Measurements from ENCODE around the gene HTR3C. TPM values are rescaled to one million over a fixed set of nuclear protein-coding genes. Genes with fewer than 3 reads are reported as not detected.

Gene HTR3C
- total RNA-seq, 6 experiments from 2014 or later, result not detected

- no peak for DNase-seq
- TF ChIP-seq CTCF (IDR thresholded peaks at IDR 0.05) (no peak), POLR2A (IDR thresholded peaks at IDR 0.05) (no peak)
- H3K4me3 ChIP-seq, result no peak overlapping the region
- H3K4me1 ChIP-seq, result no peaks in the 10 kb centered on the region
- no peak overlapping the region for H3K27ac ChIP-seq
- WGBS (ENCODE audit: insufficient coverage, low coverage, low lambda C conversion rate, missing lambda C conversion rate), result 58% methylated on average over 6 of the region's 7 CpGs
- H3K27me3 ChIP-seq, result no peaks in the 10 kb centered on the region
- no peaks in the 10 kb centered on the region for H3K9me3 ChIP-seq
- no peak for ATAC-seq
- no peaks in the 10 kb centered on the region for H3K36me3 ChIP-seq
- intact Hi-C loops (cut with DNase I), result no loop called here
These were observed 6.6 kb downstream of the HTR3C start for GRCh38 chr3:184059424-184059823.

GRCh38 chr3:184062637-184063036 lies 9.8 kb downstream of the HTR3C start:
- ATAC-seq (no peak), DNase-seq (no peak)
- H3K9me3 ChIP-seq, result no peaks in the 10 kb centered on the region
- no peaks in the 10 kb centered on the region for H3K36me3 ChIP-seq
- H3K27ac ChIP-seq, result no peak overlapping the region
- TF ChIP-seq CTCF (IDR thresholded peaks at IDR 0.05), result no peak
- TF ChIP-seq POLR2A (IDR thresholded peaks at IDR 0.05), result no peak
- intact Hi-C loops (cut with DNase I), result no loop called here
- no peaks in the 10 kb centered on the region for H3K27me3 ChIP-seq
- no peaks in the 10 kb centered on the region for H3K4me1 ChIP-seq
- no peak overlapping the region for H3K4me3 ChIP-seq

GRCh38 chr3:184066211-184066610 lies 13.4 kb downstream of the HTR3C start:
- Histone ChIP-seq H3K4me1 (no peaks in the 10 kb centered on the region), H3K27ac (no peak overlapping the region), H3K9me3 (no peaks in the 10 kb centered on the region), H3K27me3 (no peaks in the 10 kb centered on the region), H3K36me3 (no peaks in the 10 kb centered on the region), H3K4me3 (no peak overlapping the region)
- intact Hi-C loops (cut with DNase I), result no loop called here
- DNase-seq, result no peak
- TF ChIP-seq POLR2A (IDR thresholded peaks at IDR 0.05), result no peak
- TF ChIP-seq CTCF (IDR thresholded peaks at IDR 0.05), result no peak
- WGBS (ENCODE audit: insufficient coverage, low coverage, low lambda C conversion rate, missing lambda C conversion rate), result 79% methylated on average over 2 of the region's 2 CpGs
- ATAC-seq, result no peak

GRCh38 chr3:184067573-184068055 lies 14.8 kb downstream of the HTR3C start:
- WGBS (ENCODE audit: insufficient coverage, low coverage, low lambda C conversion rate, missing lambda C conversion rate), result 21% methylated on average over 2 of the region's 6 CpGs

More at GRCh38 chr3:184067573-184068055, 14.8 kb downstream of the HTR3C start:
- H3K4me3 ChIP-seq, result no peak overlapping the region
- H3K9me3 ChIP-seq, result no peaks in the 10 kb centered on the region
- no peak for TF ChIP-seq POLR2A (IDR thresholded peaks at IDR 0.05)
- no peak for TF ChIP-seq CTCF (IDR thresholded peaks at IDR 0.05)
- intact Hi-C loops (cut with DNase I), result no loop called here
- H3K27me3 ChIP-seq, result no peaks in the 10 kb centered on the region
- H3K4me1 ChIP-seq, result no peaks in the 10 kb centered on the region
- no peak for ATAC-seq
- no peaks in the 10 kb centered on the region for H3K36me3 ChIP-seq
- DNase-seq, result no peak
- no peak overlapping the region for H3K27ac ChIP-seq

All from right lobe of liver (tissue), 6 donors.